Endothelial cell of umbilical vein (primary cell): Measurements from ENCODE around the gene SH3BGRL. TPM values are rescaled to one million over a fixed set of nuclear protein-coding genes. Genes with fewer than 3 reads are reported as not detected.

ENCODE experiments used
- BruUV-seq: library from RNA; stranded (reverse); fragments of 400-500 nt; replicated peaks from 2 replicates; lab custom pipeline; 2021; lab: Mats Ljungman, UMichigan
- CTCF ChIA-PET: fragments of 300-600, 350-600 bp; sonication (Branson Sonifier 250); formaldehyde crosslinking; loops from one replicate; lab custom pipeline; 2021; ENCODE audit warnings: antibody characterized with exemption, inconsistent platforms; lab: Charles Lee
- POLR2A ChIA-PET: fragments of 300-600, 350-600 bp; sonication (Branson Sonifier 250); formaldehyde crosslinking; loops from one replicate; lab custom pipeline; 2021; ENCODE audit warnings: antibody characterized with exemption, inconsistent platforms; lab: Charles Lee
- DNase-seq: peaks from one replicate; pipeline ENCODE4 v3.0.0-alpha.2; 2011; ENCODE audit warnings: low read depth, low spot score
- FAIRE-seq: peaks from 2 replicates; lab custom pipeline; 2011; peaks lifted over from hg19 to GRCh38; lab: Jason Lieb, UNC
- H2AFZ ChIP-seq: 2 replicates; pipeline ENCODE4 v1.6.0; 2012; ENCODE audit warnings: low read depth, low read length, control low read depth, inconsistent platforms
- H3K27ac ChIP-seq: 2 replicates; pipeline ENCODE4 v1.5.1; 2011; ENCODE audit warnings: low read depth, mild to moderate bottlenecking, control low read depth, low read length, moderate library complexity; ENCODE audit not compliant: insufficient read depth
- H3K27me3 ChIP-seq, 2 experiments: 2 replicates each; pipeline versions ENCODE4 v1.6.0 to v1.6.1; 2011; ENCODE audit warnings: low read length in 2 of 2, mixed read lengths in 1 of 2; ENCODE audit not compliant: control insufficient read depth in 2 of 2, insufficient read depth in 2 of 2
- H3K36me3 ChIP-seq, 2 experiments: 2 replicates in 1 of 2; 3 replicates in 1 of 2; pipeline ENCODE4 v1.5.1; 2011; ENCODE audit warnings: low read length in 2 of 2, mild to moderate bottlenecking in 1 of 2, moderate library complexity in 1 of 2; ENCODE audit not compliant: control insufficient read depth in 2 of 2, insufficient read depth in 2 of 2; ENCODE audit errors: extremely low read depth in 1 of 2
- H3K4me1 ChIP-seq: 3 replicates; pipeline ENCODE4 v1.5.1; 2011; ENCODE audit warnings: mild to moderate bottlenecking, low read length; ENCODE audit not compliant: control insufficient read depth, insufficient read depth; ENCODE audit errors: extremely low read depth
- H3K4me2 ChIP-seq: 2 replicates; pipeline ENCODE4 v1.6.1; 2011; ENCODE audit warnings: low read length, control low read depth, mixed read lengths; ENCODE audit not compliant: insufficient read depth
- H3K4me3 ChIP-seq, 3 experiments: fragments of 200-600 bp in 1 of 3; sonication (generic), shearing (Covaris generic) in 1 of 3; replicated peaks in 1 of 3; 2 replicates each; pipeline ENCODE4 v1.5.1; 2011 to 2016; ENCODE audit warnings: control low read depth in 3 of 3, low read length in 3 of 3, mild to moderate bottlenecking in 2 of 3, inconsistent platforms in 1 of 3, low read depth in 1 of 3, moderate library complexity in 1 of 3; ENCODE audit not compliant: insufficient read depth in 1 of 3
- H3K79me2 ChIP-seq: 2 replicates; pipeline ENCODE4 v1.6.0; 2012; ENCODE audit warnings: low read length, inconsistent platforms; ENCODE audit not compliant: control insufficient read depth, insufficient read depth
- H3K9ac ChIP-seq: replicated peaks from 2 replicates; pipeline ENCODE3; 2011; ENCODE audit warnings: low read length, control low read depth; ENCODE audit not compliant: insufficient read depth; ENCODE audit errors: extremely low read depth
- H3K9me1 ChIP-seq: replicated peaks from 3 replicates; pipeline ENCODE4 v1.6.0; 2011; ENCODE audit warnings: mild to moderate bottlenecking, low read length; ENCODE audit not compliant: control insufficient read depth, insufficient read depth; ENCODE audit errors: extremely low read depth
- H3K9me3 ChIP-seq: replicated peaks from 2 replicates; pipeline ENCODE4 v1.5.1; 2012; ENCODE audit warnings: low read length, inconsistent platforms; ENCODE audit not compliant: control insufficient read depth, insufficient read depth
- H4K20me1 ChIP-seq: replicated peaks from 2 replicates; pipeline ENCODE3; 2011; ENCODE audit warnings: mild to moderate bottlenecking, low read length; ENCODE audit not compliant: control insufficient read depth, insufficient read depth; ENCODE audit errors: extremely low read depth
- CTCF ChIP-seq, 2 donors: IDR thresholded peaks; 1 replicate in 1 of 2; 2 replicates in 1 of 2; pipeline ENCODE4 v1.5.1; 2011; ENCODE audit warnings: low read length in 2 of 2, mild to moderate bottlenecking in 2 of 2, moderate library complexity in 2 of 2, control low read depth in 1 of 2, inconsistent platforms in 1 of 2, low read depth in 1 of 2; ENCODE audit not compliant: insufficient read depth in 1 of 2; ENCODE audit errors: extremely low read depth in 1 of 2
- EZH2 ChIP-seq: IDR thresholded peaks from 2 replicates; pipeline ENCODE4 v1.6.1; 2012; ENCODE audit warnings: borderline replicate concordance, low read depth, mild to moderate bottlenecking, moderate library complexity, low read length, inconsistent platforms; ENCODE audit not compliant: severe bottlenecking
- FOS ChIP-seq: IDR thresholded peaks from 2 replicates; pipeline ENCODE4 v1.6.1; 2011; ENCODE audit warnings: mild to moderate bottlenecking, low read length, moderate library complexity, borderline replicate concordance; ENCODE audit not compliant: insufficient read depth
- JUN ChIP-seq: IDR thresholded peaks from 2 replicates; pipeline ENCODE4 v1.6.1; 2011; ENCODE audit warnings: borderline replicate concordance, low read depth; ENCODE audit not compliant: insufficient read length, insufficient read depth
- MYC ChIP-seq: IDR thresholded peaks from one replicate; pipeline ENCODE4 v1.6.1; 2011; ENCODE audit warnings: mild to moderate bottlenecking, low read depth, low read length
- POLR2A ChIP-seq: IDR thresholded peaks from 2 replicates; pipeline ENCODE4 v1.6.1; 2012; ENCODE audit warnings: low read depth, mild to moderate bottlenecking, control low read depth, low read length
- POLR2AphosphoS5 ChIP-seq: IDR thresholded peaks from 2 replicates; pipeline ENCODE4 v1.6.1; 2012; ENCODE audit warnings: low read depth, mild to moderate bottlenecking, control low read depth, low read length, moderate library complexity; ENCODE audit not compliant: insufficient read depth
- dilution Hi-C: fragments of 300-500 bp; cut with MboI; formaldehyde crosslinking; loops from one replicate; pipeline ENCODE4 v1.15.0; 2019; ENCODE audit warnings: low sequenced_read_pairs; ENCODE audit not compliant: extremely low pct_ligation_motif_present
- intact Hi-C: fragments of 100-400 bp; cut with micrococcal nuclease; formaldehyde crosslinking; loops from one replicate; pipeline ENCODE4 v1.10.0; 2022
- polyA plus RNA-seq, 4 experiments: library from polyadenylated mRNA; depleted of rRNA in 3 of 4; stranded (reverse) in 3 of 4; unstranded in 1 of 4; fragments of >200 nt; gene quantifications; 2 replicates each; pipeline versions ENCODE4 v1.2.1 to v1.2.3, GENCODE V29; 2011 to 2012; ENCODE audit warnings: missing spikeins in 1 of 4
- total RNA-seq: library from RNA; stranded (reverse); gene quantifications from 2 replicates; pipeline ENCODE4 v1.2.3, GENCODE V29; 2021

Gene SH3BGRL
- total and polyA plus RNA-seq, 2 donors (not counting 3 experiments of a cell fraction or from before 2014, with no cell fraction given): 45.6 to 65.7 TPM

GRCh38 chrX:81294101-81294500, 92.2 kb downstream of the SH3BGRL start:
- DNase-seq (no peak), FAIRE-seq (no peak)
- Histone ChIP-seq H3K4me3 (no peak overlapping the region), H3K36me3 (no peaks in the 10 kb centered on the region), H3K4me2 (no peak overlapping the region), H3K9me1 (no peaks in the 10 kb centered on the region), H3K9me3 (no peaks in the 10 kb centered on the region), H3K27me3 (no peaks in the 10 kb centered on the region), H3K79me2 (no peaks in the 10 kb centered on the region), H3K9ac (no peak overlapping the region), H3K27ac (no peak overlapping the region), H4K20me1 (no peaks in the 10 kb centered on the region), H2AFZ (no peak overlapping the region), H3K4me1 (no peaks in the 10 kb centered on the region)
- intact Hi-C loops (no loop called here), dilution Hi-C loops (no loop called here)
- ChIA-PET CTCF (no interaction called here), POLR2A (no interaction called here)
- TF ChIP-seq POLR2AphosphoS5: no peak
- no peak for TF ChIP-seq POLR2A
- TF ChIP-seq CTCF (IDR thresholded peaks at IDR 0.05; ENCODE audit: extremely low read depth in 1 of 2, insufficient read depth in 1 of 2, low read depth in 1 of 2, low read length in 2 of 2): no peak
- no peak for TF ChIP-seq EZH2
- no peak for TF ChIP-seq FOS
- no peak for TF ChIP-seq MYC
- BruUV-seq: no TSS peak

GRCh38 chrX:81301877-81302276, 100.0 kb downstream of the SH3BGRL start:
- ChIA-PET POLR2A (no interaction called here), CTCF (no interaction called here)
- FAIRE-seq (no peak), DNase-seq (peak; percentile 30)
- H3K9ac ChIP-seq: no peak overlapping the region
- no peak for TF ChIP-seq EZH2
- peak; percentile 15 for TF ChIP-seq JUN
- H3K9me3 ChIP-seq: no peaks in the 10 kb centered on the region
- H4K20me1 ChIP-seq: no peaks in the 10 kb centered on the region
- H3K9me1 ChIP-seq: no peaks in the 10 kb centered on the region
- no TSS peak for BruUV-seq
- H3K27ac ChIP-seq: no peak overlapping the region
- no peak overlapping the region for H3K4me3 ChIP-seq
- no peaks in the 10 kb centered on the region for H3K79me2 ChIP-seq
- H3K4me2 ChIP-seq: no peak overlapping the region
- H3K4me1 ChIP-seq: no peaks in the 10 kb centered on the region
- H3K27me3 ChIP-seq: no peaks in the 10 kb centered on the region
- no peaks in the 10 kb centered on the region for H3K36me3 ChIP-seq
- intact Hi-C loops (no loop called here), dilution Hi-C loops (no loop called here)
- H2AFZ ChIP-seq: no peak overlapping the region
